Naive thymus-derived CD4-positive, alpha-beta T cell (primary cell): Measurements from ENCODE around the gene BSN. TPM values are rescaled to one million over a fixed set of nuclear protein-coding genes. Genes with fewer than 3 reads are reported as not detected.
A peak's percentile ranks its signal among the peaks of the same experiment; 100 is the strongest.

ENCODE experiments used
- ATAC-seq: fragments of 150-1000 bp; cut with Tn5 transposase; 2 replicates; pipeline ENCODE4 v1.10.0; 2021; ENCODE audit warnings: mild to moderate bottlenecking, moderate library complexity
- CTCF ChIA-PET: fragments of 350-600 bp; sonication (Branson Sonifier 250); formaldehyde crosslinking; loops from one replicate; lab custom pipeline; 2021; ENCODE audit warnings: antibody characterized with exemption; lab: Charles Lee
- POLR2A ChIA-PET: fragments of 350-600 bp; sonication (Branson Sonifier 250); formaldehyde crosslinking; loops from one replicate; lab custom pipeline; 2021; ENCODE audit warnings: antibody characterized with exemption, inconsistent platforms; lab: Charles Lee
- DNase-seq, 9 donors: peaks; one replicate each; pipeline versions ENCODE4 v3.0.0 to v3.0.0-alpha.2; 2020 to 2022; ENCODE audit warnings: mixed read lengths in 1 of 9
- H3K27ac ChIP-seq: one replicate; pipeline ENCODE4 v1.7.0; 2013; ENCODE audit warnings: mild to moderate bottlenecking, low read depth, low read length, moderate library complexity
- H3K27me3 ChIP-seq, 2 donors: one replicate each; pipeline ENCODE4 v1.7.0; 2013; ENCODE audit warnings: low read length in 2 of 2, mild to moderate bottlenecking in 2 of 2, moderate library complexity in 2 of 2; ENCODE audit not compliant: control insufficient read depth in 2 of 2, insufficient read depth in 2 of 2
- H3K36me3 ChIP-seq, 3 experiments: 1 replicate in 2 of 3; 2 replicates in 1 of 3; pipeline ENCODE4 v1.7.0; 2013; ENCODE audit warnings: low read length in 3 of 3, mild to moderate bottlenecking in 3 of 3, moderate library complexity in 1 of 3; ENCODE audit not compliant: insufficient read depth in 3 of 3, control insufficient read depth in 2 of 3
- H3K4me1 ChIP-seq, 2 donors: one replicate each; pipeline ENCODE4 v1.7.0; 2013; ENCODE audit warnings: low read length in 2 of 2, mild to moderate bottlenecking in 2 of 2, moderate library complexity in 1 of 2; ENCODE audit not compliant: control insufficient read depth in 2 of 2, insufficient read depth in 2 of 2
- H3K4me3 ChIP-seq: 2 replicates; pipeline ENCODE4 v1.7.0; 2013; ENCODE audit warnings: mild to moderate bottlenecking, low read length
- H3K9me3 ChIP-seq, 3 experiments: 1 replicate in 2 of 3; 2 replicates in 1 of 3; pipeline ENCODE4 v1.7.0; 2013; ENCODE audit warnings: low read length in 3 of 3; ENCODE audit not compliant: control insufficient read depth in 2 of 3
- H3K27ac Mint-ChIP-seq, 9 donors: one replicate each; pipeline ENCODE4 v1.8.0; 2020 to 2022; ENCODE audit warnings: mixed read lengths in 9 of 9, mild to moderate bottlenecking in 8 of 9, moderate library complexity in 5 of 9, inconsistent platforms in 2 of 9
- H3K27me3 Mint-ChIP-seq, 5 donors: one replicate each; pipeline ENCODE4 v1.8.0; 2021 to 2022; ENCODE audit warnings: mixed read lengths in 5 of 5, mild to moderate bottlenecking in 1 of 5
- H3K36me3 Mint-ChIP-seq, 5 donors: one replicate each; pipeline ENCODE4 v1.8.0; 2020 to 2022; ENCODE audit warnings: mixed read lengths in 5 of 5, mild to moderate bottlenecking in 3 of 5, inconsistent platforms in 1 of 5
- H3K4me1 Mint-ChIP-seq, 7 donors: one replicate each; pipeline ENCODE4 v1.8.0; 2020 to 2022; ENCODE audit warnings: mixed read lengths in 7 of 7, mild to moderate bottlenecking in 3 of 7, inconsistent platforms in 1 of 7
- H3K4me3 Mint-ChIP-seq, 10 donors: one replicate each; pipeline ENCODE4 v1.8.0; 2020 to 2022; ENCODE audit warnings: mild to moderate bottlenecking in 10 of 10, mixed read lengths in 10 of 10, moderate library complexity in 6 of 10, inconsistent platforms in 2 of 10
- H3K9me3 Mint-ChIP-seq, 11 donors: one replicate each; pipeline ENCODE4 v1.8.0; 2020 to 2022; ENCODE audit warnings: mixed read lengths in 11 of 11, mild to moderate bottlenecking in 4 of 11, inconsistent platforms in 1 of 11, moderate library complexity in 1 of 11
- intact Hi-C, 2 donors: fragments of 100-400 bp; cut with micrococcal nuclease; formaldehyde crosslinking; loops; one replicate each; pipeline ENCODE4 v1.15.1; 2023
- polyA plus RNA-seq, 2 donors: library from polyadenylated mRNA; unstranded; fragments of 300-500 nt; fragmentation: Illumina TruSeq; gene quantifications; one replicate each; pipeline ENCODE4 v1.2.3, GENCODE V29; 2021
- total RNA-seq, 6 experiments: library from RNA in 5 of 6; stranded (reverse) in 5 of 6; gene quantifications; 1 replicate in 5 of 6; 2 replicates in 1 of 6; pipeline ENCODE4 v1.2.3 and lab custom pipeline; 2021 to 2026

BSN gene
- total and polyA plus RNA-seq, 7 experiments from 2014 or later, result 0.12 to 0.16 (median 0.14) TPM; not detected in 2

DNA sequence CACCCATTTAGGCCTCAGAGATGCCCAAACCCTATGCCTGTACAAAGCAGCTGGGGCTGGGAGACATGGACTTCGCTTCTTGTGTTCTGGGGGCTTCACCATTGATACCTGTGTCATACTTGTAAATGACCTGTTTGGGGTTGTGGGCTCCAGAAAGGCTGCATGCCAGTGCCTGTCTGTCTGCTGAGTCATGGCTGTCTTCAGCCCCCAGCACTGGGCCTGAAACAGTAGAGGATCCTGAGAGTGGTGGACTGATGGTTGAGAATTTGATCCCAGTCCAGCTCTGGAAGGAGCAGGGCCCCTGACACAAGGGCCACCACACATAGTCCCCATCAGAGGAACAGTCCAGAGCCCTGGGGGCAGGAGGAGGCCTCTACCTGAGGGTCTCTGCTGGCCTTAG lies 95.3 kb downstream of the BSN start:
- Mint-ChIP-seq H3K36me3 (no peaks in the 10 kb centered on the region), H3K27ac (no peak overlapping the region), H3K4me1 (peaks cover 0 to 2% (median 0%) of the 10 kb centered on the region in 7 donors), H3K9me3 (peaks cover 0 to 2% (median 0%) of the 10 kb centered on the region in 11 donors), H3K27me3 (no peaks in the 10 kb centered on the region), H3K4me3 (no peak overlapping the region)
- ATAC-seq, result no peak
- Histone ChIP-seq H3K27ac (no peak overlapping the region), H3K27me3 (no peaks in the 10 kb centered on the region), H3K4me1 (no peaks in the 10 kb centered on the region), H3K9me3 (no peaks in the 10 kb centered on the region), H3K36me3 (no peaks in the 10 kb centered on the region), H3K4me3 (no peak overlapping the region)
- intact Hi-C loops, result no loop called here
- POLR2A ChIA-PET, result no interaction called here
- DNase-seq, result no peak
- CTCF ChIA-PET, result no interaction called here

DNA sequence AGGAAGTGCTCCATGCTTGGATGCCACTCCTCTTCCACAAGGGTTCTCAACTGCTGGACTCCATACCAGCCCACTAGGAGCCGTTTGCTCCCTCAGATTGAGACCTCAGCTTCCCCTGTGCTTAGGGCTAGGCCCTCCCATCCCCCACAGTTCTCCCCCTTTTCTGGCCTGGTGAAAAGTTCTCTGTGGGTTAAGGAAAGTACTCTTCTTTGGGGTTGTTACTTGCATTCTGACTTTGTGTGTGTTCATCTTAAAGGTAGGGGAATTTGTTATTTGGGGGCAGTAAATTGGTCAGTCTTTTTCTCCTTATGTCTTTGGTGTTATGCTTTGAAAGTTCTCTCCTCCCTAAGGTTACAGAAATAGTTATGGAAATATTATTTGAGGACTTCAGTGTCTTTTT lies 95.9 kb downstream of the BSN start:
- H3K4me3 Mint-ChIP-seq, result no peak overlapping the region
- H3K4me1 Mint-ChIP-seq, result peaks cover 0 to 2% (median 0%) of the 10 kb centered on the region in 7 donors
- no peak for ATAC-seq
- Histone ChIP-seq H3K4me3 (no peak overlapping the region), H3K27me3 (no peaks in the 10 kb centered on the region), H3K4me1 (no peaks in the 10 kb centered on the region), H3K9me3 (no peaks in the 10 kb centered on the region), H3K36me3 (no peaks in the 10 kb centered on the region), H3K27ac (no peak overlapping the region)
- CTCF ChIA-PET, result no interaction called here
- H3K36me3 Mint-ChIP-seq, result no peaks in the 10 kb centered on the region
- DNase-seq, result no peak
- peak overlapping the region in 1 of 9 donors; percentile 68 for H3K27ac Mint-ChIP-seq
- no peaks in the 10 kb centered on the region for H3K27me3 Mint-ChIP-seq
- peaks cover 0 to 2% (median 0%) of the 10 kb centered on the region in 11 donors for H3K9me3 Mint-ChIP-seq
- intact Hi-C loops, result no loop called here
- POLR2A ChIA-PET, result no interaction called here

DNA sequence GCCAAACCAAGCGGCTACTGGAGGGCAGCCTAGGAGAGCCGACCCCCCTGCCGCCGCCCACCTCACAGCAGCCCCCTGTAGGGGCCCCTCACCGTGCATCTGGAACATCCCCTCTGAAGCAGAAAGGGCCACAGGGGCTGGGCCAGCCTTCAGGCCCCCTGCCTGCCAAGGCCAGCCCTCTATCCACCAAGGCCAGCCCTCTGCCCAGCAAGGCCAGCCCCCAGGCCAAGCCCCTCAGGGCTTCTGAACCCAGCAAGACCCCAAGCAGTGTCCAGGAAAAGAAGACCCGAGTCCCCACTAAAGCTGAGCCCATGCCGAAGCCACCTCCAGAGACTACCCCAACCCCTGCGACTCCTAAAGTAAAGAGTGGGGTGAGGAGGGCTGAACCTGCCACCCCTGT lies 96.4 kb downstream of the BSN start:
- Mint-ChIP-seq H3K4me3 (no peak overlapping the region), H3K36me3 (no peaks in the 10 kb centered on the region), H3K27ac (peak overlapping the region in 1 of 9 donors; percentile 68), H3K27me3 (no peaks in the 10 kb centered on the region), H3K4me1 (peaks cover 0 to 2% (median 0%) of the 10 kb centered on the region in 7 donors), H3K9me3 (peaks cover 0 to 2% (median 0%) of the 10 kb centered on the region in 11 donors)
- CTCF ChIA-PET, result no interaction called here
- POLR2A ChIA-PET, result no interaction called here
- DNase-seq (no peak), ATAC-seq (no peak)
- intact Hi-C loops, result no loop called here
- Histone ChIP-seq H3K27me3 (no peaks in the 10 kb centered on the region), H3K4me3 (no peak overlapping the region), H3K36me3 (no peaks in the 10 kb centered on the region), H3K4me1 (no peaks in the 10 kb centered on the region), H3K9me3 (no peaks in the 10 kb centered on the region), H3K27ac (no peak overlapping the region)

DNA sequence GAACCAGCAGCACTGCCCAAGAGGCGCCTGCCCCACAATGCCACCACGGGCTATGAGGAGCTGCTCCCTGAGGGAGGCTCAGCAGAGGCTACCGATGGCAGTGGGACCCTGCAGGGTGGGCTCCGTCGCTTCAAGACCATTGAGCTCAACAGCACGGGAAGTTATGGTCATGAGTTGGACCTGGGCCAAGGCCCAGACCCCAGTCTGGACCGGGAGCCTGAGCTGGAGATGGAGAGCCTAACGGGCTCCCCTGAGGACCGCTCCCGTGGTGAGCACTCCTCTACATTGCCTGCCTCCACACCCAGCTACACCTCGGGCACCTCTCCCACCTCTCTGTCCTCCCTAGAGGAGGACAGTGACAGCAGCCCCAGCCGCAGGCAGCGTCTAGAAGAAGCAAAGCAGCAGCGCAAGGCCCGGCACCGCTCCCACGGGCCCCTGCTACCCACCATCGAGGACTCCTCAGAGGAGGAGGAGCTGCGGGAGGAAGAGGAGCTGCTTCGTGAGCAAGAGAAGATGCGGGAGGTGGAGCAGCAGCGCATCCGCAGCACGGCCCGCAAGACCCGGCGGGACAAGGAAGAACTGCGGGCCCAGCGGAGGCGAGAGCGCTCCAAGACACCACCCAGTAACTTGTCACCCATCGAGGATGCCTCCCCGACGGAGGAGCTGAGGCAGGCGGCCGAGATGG lies 98.1 kb downstream of the BSN start:
- intact Hi-C loops, result no loop called here
- peaks cover 0 to 11% (median 0%) of the 10 kb centered on the region in 5 donors for H3K27me3 Mint-ChIP-seq

DNA sequence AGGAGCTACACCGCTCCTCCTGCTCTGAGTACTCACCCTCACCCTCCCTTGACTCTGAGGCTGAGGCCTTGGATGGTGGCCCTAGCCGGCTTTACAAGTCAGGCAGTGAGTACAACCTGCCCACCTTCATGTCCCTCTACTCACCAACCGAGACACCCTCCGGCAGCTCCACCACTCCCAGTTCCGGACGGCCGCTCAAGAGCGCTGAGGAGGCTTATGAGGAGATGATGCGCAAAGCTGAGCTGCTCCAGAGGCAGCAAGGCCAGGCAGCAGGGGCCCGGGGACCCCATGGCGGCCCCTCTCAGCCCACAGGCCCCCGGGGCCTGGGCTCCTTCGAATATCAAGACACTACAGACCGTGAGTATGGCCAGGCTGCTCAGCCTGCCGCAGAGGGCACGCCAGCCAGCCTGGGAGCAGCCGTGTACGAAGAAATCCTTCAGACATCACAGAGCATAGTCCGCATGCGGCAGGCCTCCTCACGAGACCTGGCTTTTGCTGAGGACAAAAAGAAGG lies 98.7 kb downstream of the BSN start:
- H3K36me3 Mint-ChIP-seq, result no peaks in the 10 kb centered on the region
- no peaks in the 10 kb centered on the region for H3K27me3 ChIP-seq
- no peaks in the 10 kb centered on the region for H3K36me3 ChIP-seq
- ChIA-PET POLR2A (no interaction called here), CTCF (no interaction called here)
- peaks cover 0 to 14% (median 0%) of the 10 kb centered on the region in 5 donors for H3K27me3 Mint-ChIP-seq
- DNase-seq (no peak), ATAC-seq (no peak)
- H3K4me3 Mint-ChIP-seq, result no peak overlapping the region
- no peak overlapping the region for H3K27ac Mint-ChIP-seq
- peaks cover 0 to 2% (median 0%) of the 10 kb centered on the region in 7 donors for H3K4me1 Mint-ChIP-seq
- no peaks in the 10 kb centered on the region for H3K4me1 ChIP-seq
- no peaks in the 10 kb centered on the region for H3K9me3 Mint-ChIP-seq
- H3K9me3 ChIP-seq, result no peaks in the 10 kb centered on the region
- H3K27ac ChIP-seq, result no peak overlapping the region
- intact Hi-C loops, result no loop called here
- no peak overlapping the region for H3K4me3 ChIP-seq

More for the DNA sequence above, 98.1 kb downstream of the BSN start:
- H3K4me1 ChIP-seq, result no peaks in the 10 kb centered on the region
- ATAC-seq, result no peak
- H3K9me3 ChIP-seq, result no peaks in the 10 kb centered on the region
- Mint-ChIP-seq H3K4me3 (no peak overlapping the region), H3K36me3 (no peaks in the 10 kb centered on the region), H3K9me3 (peaks cover 0 to 1% (median 0%) of the 10 kb centered on the region in 11 donors), H3K27ac (no peak overlapping the region), H3K4me1 (peaks cover 0 to 2% (median 0%) of the 10 kb centered on the region in 7 donors)
- no peaks in the 10 kb centered on the region for H3K27me3 ChIP-seq
- ChIA-PET CTCF (no interaction called here), POLR2A (no interaction called here)
- DNase-seq, result no peak
- no peak overlapping the region for H3K27ac ChIP-seq
- H3K4me3 ChIP-seq, result no peak overlapping the region
- no peaks in the 10 kb centered on the region for H3K36me3 ChIP-seq

DNA sequence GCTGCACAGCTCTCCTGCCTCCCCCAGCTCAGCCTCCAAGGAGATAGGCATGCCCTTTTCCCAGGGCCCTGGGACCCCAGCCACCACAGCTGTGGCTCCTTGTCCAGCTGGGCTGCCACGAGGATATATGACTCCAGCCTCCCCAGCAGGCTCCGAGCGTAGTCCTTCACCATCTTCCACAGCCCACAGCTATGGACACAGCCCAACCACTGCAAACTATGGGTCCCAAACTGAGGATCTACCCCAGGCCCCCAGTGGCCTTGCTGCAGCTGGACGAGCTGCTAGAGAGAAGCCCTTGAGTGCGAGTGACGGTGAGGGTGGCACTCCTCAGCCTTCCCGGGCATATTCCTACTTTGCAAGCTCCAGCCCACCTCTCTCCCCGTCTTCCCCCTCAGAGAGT lies 99.3 kb downstream of the BSN start:
- no peak overlapping the region for H3K4me3 ChIP-seq
- Mint-ChIP-seq H3K36me3 (no peaks in the 10 kb centered on the region), H3K27me3 (peaks cover 0 to 14% (median 0%) of the 10 kb centered on the region in 5 donors), H3K4me1 (peaks cover 0 to 2% (median 0%) of the 10 kb centered on the region in 7 donors), H3K9me3 (no peaks in the 10 kb centered on the region), H3K27ac (no peak overlapping the region), H3K4me3 (no peak overlapping the region)
- no peaks in the 10 kb centered on the region for H3K4me1 ChIP-seq
- H3K36me3 ChIP-seq, result no peaks in the 10 kb centered on the region
- no peaks in the 10 kb centered on the region for H3K9me3 ChIP-seq
- no peaks in the 10 kb centered on the region for H3K27me3 ChIP-seq
- no peak overlapping the region for H3K27ac ChIP-seq
- CTCF ChIA-PET, result no interaction called here
- POLR2A ChIA-PET, result no interaction called here
- no peak for ATAC-seq
- intact Hi-C loops, result no loop called here
- DNase-seq, result no peak
